Coronary artery (tissue), 2 donors: ENCODE data around the gene TTLL9.

Experiments
- DNase-seq: peaks from one replicate; pipeline ENCODE4 v3.0.0-alpha.2; 2017; ENCODE audit warnings: low spot score
- H3K27ac ChIP-seq, 2 donors: fragments of 200-600 bp; sonication (generic); one replicate each; pipeline ENCODE4 v1.5.1; 2016 to 2019
- H3K4me3 ChIP-seq: fragments of 200-600 bp; sonication (generic); 2 replicates; pipeline ENCODE4 v1.5.1; 2016; ENCODE audit warnings: mild to moderate bottlenecking, moderate library complexity
- TF ChIP-seq, protein P1 (sequence below): fragments of 200-600 bp; sonication (generic); IDR thresholded peaks from one replicate; pipeline ENCODE4 v1.5.1; 2019; ENCODE audit warnings: antibody characterized with exemption

TTLL9 gene

DNA sequence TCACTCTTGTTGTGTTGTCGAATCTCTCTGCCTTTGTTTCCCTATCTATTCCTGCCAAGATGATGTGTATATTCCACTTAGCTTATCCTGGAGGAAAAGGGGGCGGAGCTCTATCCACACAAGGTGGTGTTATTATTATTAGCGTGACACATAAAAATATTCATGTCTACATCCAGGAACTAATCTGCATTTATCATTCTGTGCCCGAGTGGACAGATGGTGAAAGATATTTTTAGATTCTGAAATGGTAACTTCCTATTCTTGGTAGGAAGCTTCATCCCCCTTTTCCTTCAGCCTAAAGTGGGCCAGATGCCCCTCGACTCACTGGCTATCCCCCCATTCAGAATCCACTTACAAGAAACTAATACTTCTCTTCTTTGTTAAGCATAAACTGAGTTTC is 99.6 kb downstream of the TTLL9 start:
- H3K4me3 ChIP-seq: no peak overlapping the region
- TF ChIP-seq, protein P1, sequence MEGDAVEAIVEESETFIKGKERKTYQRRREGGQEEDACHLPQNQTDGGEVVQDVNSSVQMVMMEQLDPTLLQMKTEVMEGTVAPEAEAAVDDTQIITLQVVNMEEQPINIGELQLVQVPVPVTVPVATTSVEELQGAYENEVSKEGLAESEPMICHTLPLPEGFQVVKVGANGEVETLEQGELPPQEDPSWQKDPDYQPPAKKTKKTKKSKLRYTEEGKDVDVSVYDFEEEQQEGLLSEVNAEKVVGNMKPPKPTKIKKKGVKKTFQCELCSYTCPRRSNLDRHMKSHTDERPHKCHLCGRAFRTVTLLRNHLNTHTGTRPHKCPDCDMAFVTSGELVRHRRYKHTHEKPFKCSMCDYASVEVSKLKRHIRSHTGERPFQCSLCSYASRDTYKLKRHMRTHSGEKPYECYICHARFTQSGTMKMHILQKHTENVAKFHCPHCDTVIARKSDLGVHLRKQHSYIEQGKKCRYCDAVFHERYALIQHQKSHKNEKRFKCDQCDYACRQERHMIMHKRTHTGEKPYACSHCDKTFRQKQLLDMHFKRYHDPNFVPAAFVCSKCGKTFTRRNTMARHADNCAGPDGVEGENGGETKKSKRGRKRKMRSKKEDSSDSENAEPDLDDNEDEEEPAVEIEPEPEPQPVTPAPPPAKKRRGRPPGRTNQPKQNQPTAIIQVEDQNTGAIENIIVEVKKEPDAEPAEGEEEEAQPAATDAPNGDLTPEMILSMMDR: no peak
- DNase-seq: no peak
- no peak overlapping the region for H3K27ac ChIP-seq

DNA sequence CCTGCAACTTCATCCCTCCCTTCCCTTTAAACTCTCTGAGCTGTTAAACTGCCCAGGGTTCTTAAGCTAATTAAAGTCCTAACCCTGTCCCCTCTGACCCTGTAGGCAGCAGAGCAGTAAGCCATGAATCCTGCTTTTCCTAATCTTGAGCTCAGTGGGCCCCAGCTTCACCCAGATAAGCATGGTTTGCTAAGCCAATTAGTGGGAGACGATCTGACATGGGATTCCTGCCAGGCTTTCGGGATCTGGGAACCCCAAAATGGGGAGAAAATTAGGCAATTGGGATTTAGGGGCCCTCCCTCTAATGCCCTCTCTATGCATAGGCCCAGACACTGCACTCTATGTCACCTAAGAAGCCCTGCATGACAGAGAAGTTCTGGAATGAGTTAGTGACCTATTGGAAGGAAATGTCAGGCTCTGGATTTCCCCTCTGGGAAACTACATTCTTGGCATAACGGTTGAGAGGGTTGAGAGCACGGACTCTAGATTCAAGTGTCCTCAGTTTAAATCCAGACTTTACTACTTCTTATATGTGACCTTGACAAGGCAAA is 102.1 kb downstream of the TTLL9 start:
- Histone ChIP-seq H3K4me3 (no peak overlapping the region), H3K27ac (no peak overlapping the region)
- no peak for DNase-seq
- TF ChIP-seq, protein P1: no peak

DNA sequence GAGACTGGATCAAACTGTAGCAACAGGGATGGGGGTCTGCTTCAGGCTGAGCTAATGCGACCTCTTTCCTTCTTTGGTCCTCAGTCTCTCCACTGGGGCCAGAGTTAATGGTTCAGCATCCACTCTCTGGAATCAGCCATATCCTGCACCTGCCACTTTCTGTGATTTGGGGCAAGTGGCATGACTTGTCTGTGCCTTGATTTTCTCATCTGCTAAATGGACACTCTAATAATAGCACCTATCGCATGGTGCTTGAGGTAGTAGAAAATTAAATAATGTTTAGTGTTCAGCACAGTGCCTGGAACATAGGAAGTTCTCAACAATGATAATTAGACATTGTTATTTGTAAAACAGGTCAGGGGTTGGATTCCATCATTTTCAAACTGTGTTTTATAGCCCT is 103.9 kb downstream of the TTLL9 start:
- no peak overlapping the region for H3K4me3 ChIP-seq
- no peak overlapping the region for H3K27ac ChIP-seq
- no peak for DNase-seq
- TF ChIP-seq, protein P1: no peak

DNA sequence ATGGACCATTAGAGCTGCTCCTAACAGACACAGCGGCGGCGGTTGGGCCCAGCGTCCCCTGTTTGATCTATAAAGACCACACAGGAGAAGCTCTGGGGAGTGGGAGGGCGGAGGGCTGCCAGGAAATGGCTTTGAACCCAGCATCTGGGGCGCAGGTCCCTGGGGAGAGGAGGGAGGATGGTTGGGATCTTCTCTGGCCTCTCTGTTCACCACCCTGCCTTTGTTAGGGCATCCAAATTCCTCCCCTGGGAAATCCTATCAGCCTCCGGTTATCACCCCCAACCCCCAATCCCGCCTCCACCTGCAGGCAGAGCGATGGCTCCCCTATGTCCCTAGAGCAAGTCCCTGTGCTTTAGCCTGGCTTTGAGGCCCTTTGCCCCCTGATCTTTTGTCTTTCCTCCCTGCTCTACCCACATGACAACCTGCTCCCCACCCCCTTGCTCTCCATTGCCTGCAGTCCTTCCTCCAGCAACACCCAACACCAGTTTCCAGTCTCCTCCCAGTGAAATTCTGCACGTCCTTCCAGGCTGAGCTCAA is 104.6 kb downstream of the TTLL9 start:
- no peak overlapping the region for H3K27ac ChIP-seq
- H3K4me3 ChIP-seq: no peak overlapping the region
- TF ChIP-seq, protein P1: no peak
- DNase-seq: no peak

DNA sequence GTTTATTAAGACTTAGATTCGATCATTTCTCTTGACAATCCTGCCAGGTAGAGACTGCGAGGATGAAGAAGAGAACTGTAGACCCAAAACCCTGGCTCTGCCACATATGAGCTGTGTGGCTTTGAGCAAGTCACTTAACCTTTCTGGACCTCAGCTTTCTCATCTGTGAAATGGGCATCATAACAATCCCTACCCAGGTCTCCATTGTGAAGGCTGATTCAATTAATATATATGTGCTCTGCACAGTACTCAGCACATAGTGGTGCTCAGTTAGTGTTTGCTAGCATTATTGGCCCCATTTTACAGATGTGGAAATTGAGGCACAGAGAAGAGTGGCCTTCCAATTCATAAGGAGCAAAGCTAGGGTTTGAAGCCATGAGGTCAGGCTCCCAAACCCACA is 105.4 kb downstream of the TTLL9 start:
- TF ChIP-seq, protein P1: no peak
- no peak overlapping the region for H3K27ac ChIP-seq
- no peak for DNase-seq
- no peak overlapping the region for H3K4me3 ChIP-seq

DNA sequence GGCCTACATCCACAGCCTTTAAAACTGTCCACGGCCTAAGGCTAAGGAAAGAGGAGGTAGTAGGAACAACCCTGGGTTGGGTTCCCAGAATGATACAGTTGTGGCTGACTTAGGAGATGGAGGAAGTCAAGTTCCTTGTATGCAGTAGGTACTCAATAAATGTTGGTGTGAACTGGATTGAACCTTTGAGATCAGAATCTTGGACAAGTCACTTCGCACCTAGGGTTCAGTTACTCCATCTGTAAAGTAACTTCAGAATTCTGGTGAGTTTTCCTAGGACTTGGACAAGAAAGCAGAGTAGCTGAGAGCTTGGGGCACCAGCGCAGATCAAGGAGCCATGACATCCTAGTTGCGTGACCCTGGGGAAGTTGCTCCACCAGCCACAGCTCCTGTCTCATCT is 106.6 kb downstream of the TTLL9 start:
- TF ChIP-seq, protein P1: no peak
- no peak overlapping the region for H3K27ac ChIP-seq
- DNase-seq: no peak
- H3K4me3 ChIP-seq: no peak overlapping the region

DNA sequence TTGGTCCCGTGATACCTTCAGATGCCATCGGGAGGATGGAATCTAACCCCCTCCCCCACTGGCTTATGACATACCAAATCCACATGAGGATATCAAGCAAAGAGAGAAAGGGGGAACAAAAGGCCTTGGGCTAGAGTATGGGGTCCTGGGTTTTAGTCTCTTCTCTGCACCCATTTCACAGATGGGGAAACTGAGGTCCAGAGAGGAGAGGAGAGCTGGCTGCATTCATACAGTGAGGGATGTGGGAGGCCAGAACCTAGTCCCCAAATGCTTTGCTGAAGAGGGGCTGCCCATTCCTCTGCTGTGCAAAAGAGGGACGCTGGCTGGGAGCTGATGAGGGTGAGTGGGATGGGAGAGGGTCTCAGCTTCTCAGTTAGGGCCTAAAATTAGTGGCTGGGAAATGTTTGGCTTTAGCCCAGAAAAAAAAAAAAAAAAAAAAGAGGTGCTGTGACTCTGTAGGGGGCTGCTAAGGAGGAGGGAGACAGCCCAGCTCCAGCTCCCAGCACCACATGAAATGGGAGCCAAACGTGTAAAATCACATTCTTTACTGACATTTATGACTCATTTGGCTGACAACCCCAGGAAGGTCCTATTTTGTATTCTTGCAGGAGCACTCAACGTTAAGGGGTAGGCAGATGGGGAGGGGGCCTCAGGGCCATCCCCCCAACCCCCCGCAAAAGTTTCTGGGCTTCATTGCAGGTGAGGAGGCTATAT is 109.4 kb downstream of the TTLL9 start:
- no peak overlapping the region for H3K4me3 ChIP-seq
- no peak overlapping the region for H3K27ac ChIP-seq
- TF ChIP-seq, protein P1: no peak
- DNase-seq: no peak
